ENCODE measurements around the gene LSP1. TPM values are rescaled to one million over a fixed set of nuclear protein-coding genes. Genes with fewer than 3 reads are reported as not detected.

Gene LSP1
- polyA plus RNA-seq, 1 donor, result 1.8 TPM

Other genes starting within 250 kb of the LSP1 start
- gene KRTAP5-3, start 244.6 kb upstream of the LSP1 start, polyA plus RNA-seq (ENCODE audit: insufficient read length), result not detected
- gene KRTAP5-4, start 230.9 kb upstream of the LSP1 start, polyA plus RNA-seq (ENCODE audit: insufficient read length), result not detected
- not detected for gene KRTAP5-5, start 223.3 kb upstream of the LSP1 start, polyA plus RNA-seq (ENCODE audit: insufficient read length)
- not detected for gene KRTAP5-6, start 155.9 kb upstream of the LSP1 start, polyA plus RNA-seq (ENCODE audit: insufficient read length)
- 0.22 TPM for gene IFITM10, start 102.5 kb upstream of the LSP1 start, polyA plus RNA-seq (ENCODE audit: insufficient read length)
- 198 TPM for gene CTSD, start 89.2 kb upstream of the LSP1 start, polyA plus RNA-seq (ENCODE audit: insufficient read length)
- gene SYT8, start 18.1 kb upstream of the LSP1 start, polyA plus RNA-seq (ENCODE audit: insufficient read length), result 0.18 TPM
- gene TNNI2, start 14.1 kb upstream of the LSP1 start, polyA plus RNA-seq (ENCODE audit: insufficient read length), result 0.32 TPM
- 0.08 TPM for gene PRR33, start 38.8 kb downstream of the LSP1 start, polyA plus RNA-seq (ENCODE audit: insufficient read length)
- gene TNNT3, start 66.6 kb downstream of the LSP1 start, polyA plus RNA-seq (ENCODE audit: insufficient read length), result 8.2 TPM
- 33.6 TPM for gene MRPL23, start 94.2 kb downstream of the LSP1 start, polyA plus RNA-seq (ENCODE audit: insufficient read length)
- 2,033 TPM for gene H19, start 144.8 kb downstream of the LSP1 start, polyA plus RNA-seq (ENCODE audit: insufficient read length)